Gastroesophageal sphincter (tissue), 3 donors: ENCODE measurements around the gene MYLK4.

Source experiments
- POLR2A ChIP-seq, 2 donors: fragments of 450-650 bp; IDR thresholded peaks; one replicate each; pipeline ENCODE4 v1.6.1; 2017; ENCODE audit warnings: antibody characterized with exemption in 2 of 2, mild to moderate bottlenecking in 2 of 2, moderate library complexity in 1 of 2
- POLR2AphosphoS5 ChIP-seq: sonication (generic); formaldehyde crosslinking; IDR thresholded peaks from one replicate; pipeline ENCODE4 v1.6.1; 2017; ENCODE audit warnings: antibody characterized with exemption
- TF ChIP-seq, protein P1 (sequence below), 4 experiments: fragments of 200-600 bp in 2 of 4; fragments of 450-650 bp in 2 of 4; sonication (generic) in 1 of 4; IDR thresholded peaks; one replicate each; pipeline ENCODE4 v1.5.1; 2017 to 2019; ENCODE audit warnings: antibody characterized with exemption in 4 of 4, mild to moderate bottlenecking in 2 of 4, moderate library complexity in 2 of 4

DNA sequence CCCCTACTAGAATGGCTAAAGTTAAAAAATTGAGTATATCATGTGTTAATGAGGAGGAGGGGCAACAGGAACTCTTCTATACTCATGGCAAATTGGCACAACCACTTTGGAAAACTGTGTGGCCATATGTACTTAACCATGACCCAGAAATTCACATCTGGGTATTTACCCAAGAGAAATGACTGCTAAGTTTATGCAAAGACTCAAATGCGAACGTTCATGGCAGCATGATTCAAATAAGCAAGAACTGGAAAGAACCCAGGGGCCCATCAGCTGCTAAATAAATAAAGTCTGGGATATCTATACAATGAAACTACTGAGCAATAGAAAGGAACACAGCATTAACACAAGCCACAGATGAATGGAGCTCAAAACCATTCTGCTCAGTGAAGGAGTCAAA is 107.6 kb downstream of the MYLK4 start:
- TF ChIP-seq POLR2A (IDR thresholded peaks at IDR 0.05), result no peak
- TF ChIP-seq POLR2AphosphoS5, result no peak
- TF ChIP-seq, protein P1, sequence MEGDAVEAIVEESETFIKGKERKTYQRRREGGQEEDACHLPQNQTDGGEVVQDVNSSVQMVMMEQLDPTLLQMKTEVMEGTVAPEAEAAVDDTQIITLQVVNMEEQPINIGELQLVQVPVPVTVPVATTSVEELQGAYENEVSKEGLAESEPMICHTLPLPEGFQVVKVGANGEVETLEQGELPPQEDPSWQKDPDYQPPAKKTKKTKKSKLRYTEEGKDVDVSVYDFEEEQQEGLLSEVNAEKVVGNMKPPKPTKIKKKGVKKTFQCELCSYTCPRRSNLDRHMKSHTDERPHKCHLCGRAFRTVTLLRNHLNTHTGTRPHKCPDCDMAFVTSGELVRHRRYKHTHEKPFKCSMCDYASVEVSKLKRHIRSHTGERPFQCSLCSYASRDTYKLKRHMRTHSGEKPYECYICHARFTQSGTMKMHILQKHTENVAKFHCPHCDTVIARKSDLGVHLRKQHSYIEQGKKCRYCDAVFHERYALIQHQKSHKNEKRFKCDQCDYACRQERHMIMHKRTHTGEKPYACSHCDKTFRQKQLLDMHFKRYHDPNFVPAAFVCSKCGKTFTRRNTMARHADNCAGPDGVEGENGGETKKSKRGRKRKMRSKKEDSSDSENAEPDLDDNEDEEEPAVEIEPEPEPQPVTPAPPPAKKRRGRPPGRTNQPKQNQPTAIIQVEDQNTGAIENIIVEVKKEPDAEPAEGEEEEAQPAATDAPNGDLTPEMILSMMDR (IDR thresholded peaks at IDR 0.05), result no peak
